SK-N-SH treated with all-trans-retinoic acid at 6 μM for 48 hours (cell line): ENCODE results near the gene TSPAN14.

Experiments used
- ATAC-seq: fragments of 200-7000 bp; cut with Tn5 transposase; 3 replicates; pipeline ENCODE4 v1.9.1; 2020; ENCODE audit warnings: mild to moderate bottlenecking, moderate library complexity
- ARNTL ChIP-seq: fragments of 450-650 bp; formaldehyde crosslinking; IDR thresholded peaks from 2 replicates; pipeline ENCODE4 v1.5.0; 2020; ENCODE audit warnings: low read depth, mild to moderate bottlenecking, moderate library complexity, borderline replicate concordance
- BACH2 ChIP-seq: fragments of 250-450 bp; sonication (Bioruptor Pico); IDR thresholded peaks from 2 replicates; pipeline ENCODE4 v1.9.0; 2021; ENCODE audit warnings: mild to moderate bottlenecking, borderline replicate concordance
- CSDC2 ChIP-seq: fragments of 250-450 bp; sonication (Bioruptor Pico); IDR thresholded peaks from 2 replicates; pipeline ENCODE4 v1.5.0; 2020; ENCODE audit warnings: mild to moderate bottlenecking, moderate library complexity
- CSRNP3 ChIP-seq: fragments of 250-450 bp; sonication (Bioruptor Pico); IDR thresholded peaks from 2 replicates; pipeline ENCODE4 v1.5.1; 2021; ENCODE audit warnings: mild to moderate bottlenecking, moderate library complexity
- ESRRG ChIP-seq: fragments of 250-450 bp; sonication (Bioruptor Pico); IDR thresholded peaks from 2 replicates; pipeline ENCODE4 v1.6.1; 2021; ENCODE audit warnings: mild to moderate bottlenecking
- GLIS3 ChIP-seq: fragments of 250-450 bp; sonication (Bioruptor Pico); IDR thresholded peaks from 2 replicates; pipeline ENCODE4 v1.5.0; 2020; ENCODE audit warnings: mild to moderate bottlenecking, moderate library complexity
- ISL1 ChIP-seq: fragments of 250-450 bp; sonication (Bioruptor Pico); IDR thresholded peaks from 2 replicates; pipeline ENCODE4 v2.1.2; 2022; ENCODE audit warnings: mild to moderate bottlenecking, moderate library complexity
- OSR1 ChIP-seq: fragments of 250-450 bp; sonication (Bioruptor Pico); IDR thresholded peaks from 2 replicates; pipeline ENCODE4 v1.8.0; 2022; ENCODE audit warnings: moderate library complexity, mild to moderate bottlenecking, inconsistent platforms
- PATZ1 ChIP-seq: fragments of 250-450 bp; sonication (Bioruptor Pico); IDR thresholded peaks from 2 replicates; pipeline ENCODE4 v1.8.0; 2020; ENCODE audit warnings: mild to moderate bottlenecking, moderate library complexity, borderline replicate concordance
- PPARA ChIP-seq: fragments of 250-450 bp; sonication (Bioruptor Pico); IDR thresholded peaks from 2 replicates; pipeline ENCODE4 v1.5.0; 2020; ENCODE audit warnings: mild to moderate bottlenecking, borderline replicate concordance
- RARB ChIP-seq: fragments of 250-450 bp; sonication (Bioruptor Pico); IDR thresholded peaks from 2 replicates; pipeline ENCODE4 v1.8.0; 2021; ENCODE audit warnings: mild to moderate bottlenecking, moderate library complexity
- SNAI2 ChIP-seq: fragments of 250-450 bp; sonication (Bioruptor Pico); IDR thresholded peaks from 2 replicates; pipeline ENCODE4 v1.5.0; 2020; ENCODE audit warnings: mild to moderate bottlenecking, moderate library complexity
- TCF4 ChIP-seq: fragments of 250-450 bp; sonication (Bioruptor Pico); IDR thresholded peaks from 2 replicates; pipeline ENCODE4 v1.8.0; 2021; ENCODE audit warnings: mild to moderate bottlenecking, moderate library complexity, borderline replicate concordance
- TOX ChIP-seq: fragments of 250-450 bp; sonication (Bioruptor Pico); IDR thresholded peaks from 2 replicates; pipeline ENCODE4 v1.8.0; 2021; ENCODE audit warnings: mild to moderate bottlenecking, moderate library complexity, borderline replicate concordance
- ZC3H10 ChIP-seq: fragments of 250-450 bp; sonication (Bioruptor Pico); IDR thresholded peaks from 2 replicates; pipeline ENCODE4 v1.5.1; 2021; ENCODE audit warnings: mild to moderate bottlenecking, moderate library complexity
- ZFP3 ChIP-seq: fragments of 250-450 bp; sonication (Bioruptor Pico); IDR thresholded peaks from 2 replicates; pipeline ENCODE4 v1.5.0; 2020; ENCODE audit warnings: mild to moderate bottlenecking, moderate library complexity
- ZNF565 ChIP-seq: fragments of 450-650 bp; formaldehyde crosslinking; conservative IDR thresholded peaks from 2 replicates; pipeline ENCODE4 v1.5.0; 2020; ENCODE audit warnings: low read depth, mild to moderate bottlenecking, moderate library complexity
- ZNF70 ChIP-seq: fragments of 450-650 bp; formaldehyde crosslinking; IDR thresholded peaks from 2 replicates; pipeline ENCODE4 v1.5.0; 2020; ENCODE audit warnings: mild to moderate bottlenecking, moderate library complexity
- ZNF8 ChIP-seq: fragments of 450-650 bp; formaldehyde crosslinking; IDR thresholded peaks from 2 replicates; pipeline ENCODE4 v1.5.0; 2020; ENCODE audit warnings: mild to moderate bottlenecking, moderate library complexity
- TF ChIP-seq, protein P1 (sequence below): fragments of 250-450 bp; sonication (Bioruptor Pico); IDR thresholded peaks from 2 replicates; pipeline ENCODE4 v1.8.0; 2021; ENCODE audit warnings: low read depth, mild to moderate bottlenecking, moderate library complexity, borderline replicate concordance
- TF ChIP-seq, protein P2 (sequence below): fragments of 250-450 bp; sonication (Bioruptor Pico); IDR thresholded peaks from 2 replicates; pipeline ENCODE4 v1.5.1; 2020; ENCODE audit warnings: low read depth, mild to moderate bottlenecking, moderate library complexity
- TF ChIP-seq, protein P3 (sequence below): fragments of 250-450 bp; sonication (Bioruptor Pico); IDR thresholded peaks from 2 replicates; pipeline ENCODE4 v1.5.0; 2020; ENCODE audit warnings: mild to moderate bottlenecking, moderate library complexity

The TSPAN14 gene

GRCh38 chr10:80512031-80512526 is 58.0 kb downstream of the TSPAN14 start:
- TF ChIP-seq ARNTL (CRISPR knock-in tag) (no peak), TOX (CRISPR knock-in tag) (no peak), ZNF8 (no peak), PATZ1 (no peak), ZNF70 (CRISPR knock-in tag) (no peak), OSR1 (CRISPR knock-in tag) (no peak), CSRNP3 (CRISPR knock-in tag) (no peak), RARB (CRISPR knock-in tag) (no peak), BACH2 (CRISPR knock-in tag) (no peak), ZFP3 (CRISPR knock-in tag) (no peak), ZNF565 (no peak), ZC3H10 (CRISPR knock-in tag) (no peak), GLIS3 (no peak), ISL1 (no peak), ESRRG (no peak), CSDC2 (CRISPR knock-in tag) (no peak), TCF4 (CRISPR knock-in tag) (no peak)
- TF ChIP-seq, protein P1, sequence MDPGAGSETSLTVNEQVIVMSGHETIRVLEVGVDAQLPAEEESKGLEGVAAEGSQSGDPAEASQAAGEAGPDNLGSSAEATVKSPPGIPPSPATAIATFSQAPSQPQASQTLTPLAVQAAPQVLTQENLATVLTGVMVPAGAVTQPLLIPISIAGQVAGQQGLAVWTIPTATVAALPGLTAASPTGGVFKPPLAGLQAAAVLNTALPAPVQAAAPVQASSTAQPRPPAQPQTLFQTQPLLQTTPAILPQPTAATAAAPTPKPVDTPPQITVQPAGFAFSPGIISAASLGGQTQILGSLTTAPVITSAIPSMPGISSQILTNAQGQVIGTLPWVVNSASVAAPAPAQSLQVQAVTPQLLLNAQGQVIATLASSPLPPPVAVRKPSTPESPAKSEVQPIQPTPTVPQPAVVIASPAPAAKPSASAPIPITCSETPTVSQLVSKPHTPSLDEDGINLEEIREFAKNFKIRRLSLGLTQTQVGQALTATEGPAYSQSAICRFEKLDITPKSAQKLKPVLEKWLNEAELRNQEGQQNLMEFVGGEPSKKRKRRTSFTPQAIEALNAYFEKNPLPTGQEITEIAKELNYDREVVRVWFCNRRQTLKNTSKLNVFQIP: no peak
- TF ChIP-seq, protein P2, sequence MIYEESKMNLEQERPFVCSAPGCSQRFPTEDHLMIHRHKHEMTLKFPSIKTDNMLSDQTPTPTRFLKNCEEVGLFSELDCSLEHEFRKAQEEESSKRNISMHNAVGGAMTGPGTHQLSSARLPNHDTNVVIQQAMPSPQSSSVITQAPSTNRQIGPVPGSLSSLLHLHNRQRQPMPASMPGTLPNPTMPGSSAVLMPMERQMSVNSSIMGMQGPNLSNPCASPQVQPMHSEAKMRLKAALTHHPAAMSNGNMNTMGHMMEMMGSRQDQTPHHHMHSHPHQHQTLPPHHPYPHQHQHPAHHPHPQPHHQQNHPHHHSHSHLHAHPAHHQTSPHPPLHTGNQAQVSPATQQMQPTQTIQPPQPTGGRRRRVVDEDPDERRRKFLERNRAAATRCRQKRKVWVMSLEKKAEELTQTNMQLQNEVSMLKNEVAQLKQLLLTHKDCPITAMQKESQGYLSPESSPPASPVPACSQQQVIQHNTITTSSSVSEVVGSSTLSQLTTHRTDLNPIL: no peak
- TF ChIP-seq, protein P3, sequence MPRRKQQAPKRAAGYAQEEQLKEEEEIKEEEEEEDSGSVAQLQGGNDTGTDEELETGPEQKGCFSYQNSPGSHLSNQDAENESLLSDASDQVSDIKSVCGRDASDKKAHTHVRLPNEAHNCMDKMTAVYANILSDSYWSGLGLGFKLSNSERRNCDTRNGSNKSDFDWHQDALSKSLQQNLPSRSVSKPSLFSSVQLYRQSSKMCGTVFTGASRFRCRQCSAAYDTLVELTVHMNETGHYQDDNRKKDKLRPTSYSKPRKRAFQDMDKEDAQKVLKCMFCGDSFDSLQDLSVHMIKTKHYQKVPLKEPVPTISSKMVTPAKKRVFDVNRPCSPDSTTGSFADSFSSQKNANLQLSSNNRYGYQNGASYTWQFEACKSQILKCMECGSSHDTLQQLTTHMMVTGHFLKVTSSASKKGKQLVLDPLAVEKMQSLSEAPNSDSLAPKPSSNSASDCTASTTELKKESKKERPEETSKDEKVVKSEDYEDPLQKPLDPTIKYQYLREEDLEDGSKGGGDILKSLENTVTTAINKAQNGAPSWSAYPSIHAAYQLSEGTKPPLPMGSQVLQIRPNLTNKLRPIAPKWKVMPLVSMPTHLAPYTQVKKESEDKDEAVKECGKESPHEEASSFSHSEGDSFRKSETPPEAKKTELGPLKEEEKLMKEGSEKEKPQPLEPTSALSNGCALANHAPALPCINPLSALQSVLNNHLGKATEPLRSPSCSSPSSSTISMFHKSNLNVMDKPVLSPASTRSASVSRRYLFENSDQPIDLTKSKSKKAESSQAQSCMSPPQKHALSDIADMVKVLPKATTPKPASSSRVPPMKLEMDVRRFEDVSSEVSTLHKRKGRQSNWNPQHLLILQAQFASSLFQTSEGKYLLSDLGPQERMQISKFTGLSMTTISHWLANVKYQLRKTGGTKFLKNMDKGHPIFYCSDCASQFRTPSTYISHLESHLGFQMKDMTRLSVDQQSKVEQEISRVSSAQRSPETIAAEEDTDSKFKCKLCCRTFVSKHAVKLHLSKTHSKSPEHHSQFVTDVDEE (CRISPR knock-in tag): no peak
- TF ChIP-seq, all 23 proteins: peak for 0
- ATAC-seq: no peak

DNA sequence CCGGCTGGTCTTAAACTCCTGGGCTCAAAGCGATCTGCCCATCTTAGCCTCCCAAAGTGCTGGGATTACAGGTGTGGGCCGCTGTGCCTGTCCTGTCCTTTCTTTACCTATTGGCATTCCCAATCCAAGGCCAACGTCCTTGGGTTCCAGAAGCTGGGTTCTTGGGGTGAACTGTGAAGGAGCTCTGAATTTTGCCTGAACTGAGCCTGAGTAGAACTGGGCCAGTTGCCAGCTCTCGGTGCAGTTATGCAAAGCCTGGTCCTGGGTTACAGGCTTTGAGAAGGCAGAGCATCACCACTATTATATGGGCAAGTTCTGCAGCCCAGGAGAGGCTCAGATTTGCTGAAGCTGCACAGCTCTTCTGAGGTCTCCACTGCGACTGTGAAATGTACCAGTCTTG is 59.0 kb downstream of the TSPAN14 start:
- TF ChIP-seq BACH2 (CRISPR knock-in tag) (no peak), ZNF70 (CRISPR knock-in tag) (no peak), CSRNP3 (CRISPR knock-in tag) (no peak), OSR1 (CRISPR knock-in tag) (no peak), ESRRG (no peak), RARB (CRISPR knock-in tag) (no peak), SNAI2 (CRISPR knock-in tag) (no peak), ZFP3 (CRISPR knock-in tag) (no peak), PPARA (CRISPR knock-in tag) (no peak)
- TF ChIP-seq, protein P1: no peak
- TF ChIP-seq, all 23 proteins: peak for 0
- no peak for ATAC-seq
